ENCODE measurements around the gene MTMR3.

DNA sequence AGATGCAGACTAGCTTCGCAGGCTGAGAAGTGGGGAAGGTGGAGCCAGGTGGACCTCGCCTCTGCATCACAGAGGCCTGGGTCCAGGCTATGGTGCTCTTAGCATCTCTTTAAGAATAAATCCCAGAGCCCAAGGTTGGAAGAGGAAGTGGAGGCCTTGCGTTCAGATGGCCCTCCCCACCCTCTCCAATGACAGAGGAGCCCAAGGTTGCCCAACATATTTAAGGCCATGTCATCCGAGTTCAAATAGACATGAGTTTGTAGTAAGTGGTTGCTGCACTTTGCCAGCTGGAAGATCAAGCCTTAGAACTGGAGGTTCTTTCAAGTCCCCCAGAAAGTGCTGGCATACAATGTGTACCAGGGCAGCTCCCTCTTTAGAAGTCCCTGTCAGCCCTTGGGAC is 150.2 kb downstream of the MTMR3 start:
- TF ChIP-seq, protein P1, sequence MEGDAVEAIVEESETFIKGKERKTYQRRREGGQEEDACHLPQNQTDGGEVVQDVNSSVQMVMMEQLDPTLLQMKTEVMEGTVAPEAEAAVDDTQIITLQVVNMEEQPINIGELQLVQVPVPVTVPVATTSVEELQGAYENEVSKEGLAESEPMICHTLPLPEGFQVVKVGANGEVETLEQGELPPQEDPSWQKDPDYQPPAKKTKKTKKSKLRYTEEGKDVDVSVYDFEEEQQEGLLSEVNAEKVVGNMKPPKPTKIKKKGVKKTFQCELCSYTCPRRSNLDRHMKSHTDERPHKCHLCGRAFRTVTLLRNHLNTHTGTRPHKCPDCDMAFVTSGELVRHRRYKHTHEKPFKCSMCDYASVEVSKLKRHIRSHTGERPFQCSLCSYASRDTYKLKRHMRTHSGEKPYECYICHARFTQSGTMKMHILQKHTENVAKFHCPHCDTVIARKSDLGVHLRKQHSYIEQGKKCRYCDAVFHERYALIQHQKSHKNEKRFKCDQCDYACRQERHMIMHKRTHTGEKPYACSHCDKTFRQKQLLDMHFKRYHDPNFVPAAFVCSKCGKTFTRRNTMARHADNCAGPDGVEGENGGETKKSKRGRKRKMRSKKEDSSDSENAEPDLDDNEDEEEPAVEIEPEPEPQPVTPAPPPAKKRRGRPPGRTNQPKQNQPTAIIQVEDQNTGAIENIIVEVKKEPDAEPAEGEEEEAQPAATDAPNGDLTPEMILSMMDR (conservative IDR thresholded peaks at IDR 0.05; ENCODE audit: low read length), result no peak
- no peak for TF ChIP-seq EZH2phosphoT487 (IDR thresholded peaks at IDR 0.05; ENCODE audit: borderline replicate concordance, low read depth, low read length)

All from OCI-LY7 (cell line).